Measurements from ENCODE around the gene NENF.
"Not testable (repeated sequence)": the region's sequence is repeated elsewhere in the genome, so short reads cannot be mapped to it uniquely, and the experiment has no call there.

Gene NENF

DNA sequence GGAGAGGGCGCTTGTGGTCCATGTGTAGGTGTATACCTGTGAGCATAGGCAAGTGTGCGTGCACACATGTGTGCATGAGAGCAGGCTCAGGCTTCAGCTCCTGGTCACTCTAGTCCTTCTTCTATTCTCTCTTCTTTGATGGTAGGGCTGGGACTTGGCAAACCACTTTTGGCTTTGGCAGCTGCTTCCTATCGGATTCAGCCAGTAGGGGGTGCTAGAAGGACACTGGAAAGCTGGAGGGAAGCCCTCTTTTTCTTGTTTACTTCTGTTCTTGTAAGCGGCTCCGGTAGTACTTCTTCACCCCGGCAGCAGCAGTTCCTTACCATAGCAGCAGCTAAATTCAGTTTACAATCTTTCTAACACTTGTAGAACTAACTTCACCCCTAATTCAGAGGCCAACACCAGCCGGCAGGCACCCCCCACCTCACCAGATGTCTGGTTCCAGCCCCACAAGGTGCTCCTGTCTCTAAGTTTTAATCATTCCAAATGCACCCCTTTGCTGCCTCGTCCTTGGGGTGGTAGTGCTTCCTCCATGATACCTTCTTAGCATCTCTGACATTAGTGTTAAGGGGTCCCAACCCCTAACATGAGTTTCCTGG, 25.1 kb downstream of the NENF start:
- FAIRE-seq (no peak), DNase-seq (ENCODE audit: low spot score) (peak; percentile 45)

DNA sequence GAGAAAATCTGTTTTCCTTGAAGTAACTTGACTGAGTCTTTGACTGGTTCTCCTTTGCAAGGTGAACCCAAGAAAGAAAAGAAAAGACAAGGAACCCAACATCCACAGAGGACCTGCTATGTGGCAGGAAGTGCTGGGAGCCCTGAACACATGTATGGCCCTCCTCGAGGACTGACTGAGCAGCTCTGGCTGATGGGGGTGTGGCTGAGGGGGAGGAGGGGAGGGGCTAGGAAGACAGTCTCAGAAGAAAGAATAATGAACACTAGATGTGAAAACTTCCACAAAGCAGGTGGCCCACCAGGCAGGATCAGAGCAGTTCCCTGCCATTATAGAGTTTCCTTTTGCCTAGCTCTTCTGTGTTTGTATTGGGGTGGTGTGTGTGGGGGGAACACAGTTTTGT, 26.1 kb downstream of the NENF start:
- FAIRE-seq (no peak), DNase-seq (ENCODE audit: low spot score) (no peak)

DNA sequence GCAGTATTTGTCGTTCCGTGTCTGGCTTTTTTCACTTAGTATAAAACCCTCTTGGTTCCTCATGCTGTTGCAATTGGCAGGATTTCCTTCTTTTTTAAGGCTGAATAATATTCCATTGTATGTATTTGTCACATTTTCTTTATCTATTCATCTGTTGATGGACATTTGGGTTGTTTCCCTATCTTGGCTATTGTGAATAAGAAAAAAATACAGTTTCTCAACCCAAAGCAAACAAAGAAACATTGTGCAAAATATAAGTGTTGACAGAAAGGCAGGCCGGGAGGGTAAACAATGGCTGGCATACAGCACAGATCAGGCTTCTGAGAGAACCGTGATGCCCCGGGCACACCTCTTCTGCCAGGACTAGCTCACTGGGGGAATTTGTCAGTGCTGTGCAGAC, 26.9 kb downstream of the NENF start:
- DNase-seq (ENCODE audit: low spot score) (no peak), FAIRE-seq (no peak)

DNA sequence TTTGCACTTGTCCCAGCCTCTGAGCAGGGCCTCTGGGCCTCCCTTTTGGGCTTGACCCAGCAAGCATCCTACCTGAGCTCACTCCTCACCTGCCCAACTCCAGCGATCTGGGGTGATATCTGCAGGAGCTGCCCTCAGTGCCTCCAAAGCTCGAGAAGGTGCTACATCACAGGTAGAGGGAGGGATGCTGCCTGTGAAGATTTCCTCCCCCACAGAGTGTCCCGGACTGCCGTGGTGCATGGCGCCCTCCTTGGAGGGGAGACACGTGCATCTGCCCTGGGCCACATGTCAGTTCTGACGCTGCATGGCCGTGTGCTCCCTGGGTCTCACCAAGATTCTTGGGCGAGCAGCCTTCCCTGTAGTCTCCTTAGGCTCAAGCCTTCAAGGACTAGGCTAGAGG, 27.7 kb downstream of the NENF start:
- FAIRE-seq, result no peak
- no peak for DNase-seq (ENCODE audit: low spot score)

DNA sequence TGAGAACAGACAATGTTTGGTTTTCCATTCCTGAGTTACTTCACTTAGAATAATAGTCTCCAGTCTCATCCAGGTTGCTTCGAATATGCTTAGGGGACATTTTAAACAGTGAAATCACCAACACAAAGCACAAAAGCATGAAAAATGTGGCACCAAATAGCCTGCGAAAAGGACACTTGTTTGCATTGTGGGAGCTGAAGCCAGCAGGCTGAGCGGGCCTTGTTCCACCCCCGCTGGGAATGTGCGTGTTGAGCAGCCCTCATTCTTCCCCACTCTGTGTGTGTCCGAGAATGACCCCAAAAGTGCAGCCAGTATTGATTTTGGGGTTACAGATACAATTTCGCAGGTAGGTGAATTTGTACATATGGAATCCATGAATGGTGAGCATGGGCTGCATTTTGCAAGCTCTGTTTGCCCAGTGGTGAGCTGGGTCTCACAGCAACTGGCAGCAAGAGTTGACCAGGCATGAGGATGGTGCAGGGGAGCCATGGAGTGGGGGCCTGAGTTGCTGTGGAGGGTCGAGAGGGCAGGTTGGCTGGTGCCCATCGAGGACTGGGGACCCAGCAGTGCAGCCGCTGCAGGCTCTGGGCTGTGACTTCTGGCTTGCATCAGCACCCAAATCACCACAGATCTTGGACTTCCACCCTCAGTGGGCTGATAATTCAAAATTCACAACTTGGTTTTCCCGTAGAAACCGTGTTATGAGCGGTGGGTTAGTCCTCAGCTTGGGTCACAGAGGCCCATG, 29.4 kb downstream of the NENF start:
- FAIRE-seq (no peak), DNase-seq (ENCODE audit: low spot score) (no peak)

DNA sequence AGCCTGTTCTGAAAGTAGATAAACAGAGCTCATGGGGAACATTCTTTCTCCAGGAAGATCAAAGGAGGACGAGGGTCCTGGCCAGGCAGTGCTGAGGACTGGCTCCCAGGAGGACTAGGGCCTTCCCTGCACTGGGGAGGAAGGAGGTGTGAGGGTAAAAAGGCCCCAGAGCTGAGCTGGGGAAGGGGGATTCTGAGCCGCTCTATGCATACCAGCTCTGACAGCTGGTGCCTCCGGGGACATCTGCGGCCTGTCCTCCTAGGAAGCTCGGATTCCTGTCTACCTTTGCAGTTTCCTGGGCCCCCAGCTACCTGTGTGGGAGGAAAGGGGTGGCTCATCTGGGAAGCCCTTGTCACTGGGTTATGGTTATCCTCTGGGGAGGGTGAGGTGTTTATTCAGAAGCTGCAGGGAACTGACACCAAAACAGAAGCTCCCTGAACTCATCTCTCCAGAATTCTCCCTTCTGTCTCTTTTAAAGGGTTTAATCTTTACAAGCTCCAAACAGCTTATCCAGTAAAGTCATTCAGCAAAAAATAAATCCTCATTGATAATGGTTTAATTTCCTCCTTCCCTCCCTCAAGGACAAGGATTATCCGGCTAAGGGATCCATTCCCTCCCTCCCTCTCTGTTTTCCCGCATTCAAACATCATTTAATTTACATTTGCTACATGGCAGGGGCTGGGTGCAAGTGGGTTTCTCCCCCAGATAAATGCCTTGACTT, 31.0 kb downstream of the NENF start:
- DNase-seq (ENCODE audit: low spot score) (no peak), FAIRE-seq (no peak)

DNA sequence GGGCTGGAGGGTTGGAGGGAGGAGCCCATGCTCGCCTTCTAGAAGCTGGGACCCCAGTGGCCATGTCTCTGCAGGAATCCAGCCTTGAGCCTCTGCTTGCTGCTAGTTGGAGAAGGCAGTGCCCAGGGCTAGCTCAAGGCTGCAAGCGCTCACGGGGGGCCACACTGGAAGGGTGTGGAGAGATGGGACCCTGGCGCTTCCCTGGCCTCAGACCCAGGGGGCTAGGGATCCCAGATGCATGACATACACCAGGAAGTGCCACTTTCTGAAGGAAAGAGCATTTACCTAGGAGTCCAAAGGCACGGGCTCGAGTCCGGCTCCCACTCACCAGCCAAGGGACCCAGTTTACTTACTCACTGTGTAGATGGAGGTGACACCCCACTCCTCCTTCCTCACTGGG, 32.6 kb downstream of the NENF start:
- FAIRE-seq (no peak), DNase-seq (ENCODE audit: low spot score) (no peak)

DNA sequence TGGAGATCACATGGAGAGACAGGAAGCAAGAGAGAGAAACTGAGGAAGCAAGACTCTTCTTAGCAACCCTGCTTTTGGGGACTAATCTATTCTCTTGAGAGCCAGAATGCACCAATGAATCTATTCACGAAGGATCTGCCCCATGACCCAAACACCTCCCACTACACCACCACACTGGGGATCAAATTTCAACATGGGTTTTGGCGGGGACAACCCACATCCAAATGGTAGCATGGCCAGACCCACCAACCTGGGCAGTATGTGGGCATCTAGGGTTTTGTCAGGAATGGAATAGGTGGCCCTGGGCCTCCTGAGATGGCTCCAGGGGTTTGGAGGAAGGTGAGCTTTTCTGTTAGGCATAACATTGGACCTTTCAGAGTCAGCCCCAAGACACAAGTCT, 33.7 kb downstream of the NENF start:
- DNase-seq (ENCODE audit: low spot score), result no peak
- no peak for FAIRE-seq

DNA sequence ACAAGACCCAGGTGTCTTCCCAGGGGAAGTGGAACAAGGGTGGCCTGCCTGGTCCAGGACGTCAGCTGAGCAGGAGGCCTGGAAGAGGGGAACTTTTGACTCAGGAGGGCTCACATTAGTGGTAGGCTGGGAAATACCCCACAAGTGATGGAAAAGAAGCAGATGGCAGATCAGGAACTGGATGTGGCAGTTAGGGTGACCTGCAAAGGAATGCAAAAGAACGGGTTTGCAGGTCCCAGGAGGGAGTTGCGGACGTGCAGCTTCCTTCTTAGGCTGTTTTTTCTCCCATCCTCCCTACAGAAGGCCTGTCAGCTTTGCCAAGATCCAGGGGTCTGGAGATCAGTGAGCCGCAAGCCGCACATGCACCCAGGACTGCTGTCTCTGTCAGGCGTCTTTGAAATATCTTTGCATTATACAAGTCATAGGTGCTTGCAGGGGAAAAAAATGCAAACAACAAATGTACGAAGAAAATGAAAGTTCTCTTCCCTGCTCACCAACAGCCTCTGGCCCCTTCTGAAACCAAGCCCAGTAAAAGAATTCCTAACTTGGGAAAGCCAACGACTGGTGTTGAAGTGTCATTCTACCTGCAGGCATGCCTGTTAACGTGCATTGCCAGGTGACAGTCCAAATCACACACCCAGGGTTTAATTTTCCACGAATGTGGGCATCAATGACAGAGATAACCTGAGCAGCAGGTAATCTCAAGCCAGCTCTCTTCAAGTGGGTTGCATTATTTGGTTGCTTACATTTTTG, 34.4 kb downstream of the NENF start:
- no peak for DNase-seq (ENCODE audit: low spot score)
- FAIRE-seq, result no peak

DNA sequence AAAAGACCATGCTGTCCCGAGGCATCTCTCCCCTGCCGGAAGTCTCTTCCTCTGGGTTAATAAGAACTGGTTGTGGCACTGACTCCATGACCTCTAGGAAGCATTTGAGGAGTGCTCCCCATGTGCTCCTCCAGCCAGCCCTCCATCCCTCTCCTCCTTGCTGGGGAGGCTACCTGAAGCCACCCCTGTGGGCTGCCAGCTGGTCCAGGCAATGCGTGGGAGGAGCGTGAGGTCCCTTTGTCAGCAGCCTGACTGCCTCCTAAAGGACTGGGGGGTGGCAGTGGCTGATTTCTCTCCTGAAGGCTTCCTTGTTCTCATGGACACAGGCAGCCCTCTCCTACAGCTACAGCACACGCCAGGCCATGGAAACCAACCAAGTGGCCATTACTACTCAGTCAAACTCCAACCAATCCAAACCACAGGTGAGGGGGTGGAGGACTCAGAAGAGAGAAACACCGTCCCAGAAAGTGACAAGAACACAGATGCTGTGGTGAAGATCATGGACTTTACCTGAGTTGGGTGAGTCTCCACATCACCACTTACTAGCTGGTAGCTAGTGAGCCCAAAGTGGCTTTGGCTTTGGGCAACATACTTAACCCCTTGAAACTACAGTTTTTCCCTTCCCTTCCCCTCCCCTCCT, 35.2 kb downstream of the NENF start:
- DNase-seq (ENCODE audit: low spot score) (no peak), FAIRE-seq (no peak)

DNA sequence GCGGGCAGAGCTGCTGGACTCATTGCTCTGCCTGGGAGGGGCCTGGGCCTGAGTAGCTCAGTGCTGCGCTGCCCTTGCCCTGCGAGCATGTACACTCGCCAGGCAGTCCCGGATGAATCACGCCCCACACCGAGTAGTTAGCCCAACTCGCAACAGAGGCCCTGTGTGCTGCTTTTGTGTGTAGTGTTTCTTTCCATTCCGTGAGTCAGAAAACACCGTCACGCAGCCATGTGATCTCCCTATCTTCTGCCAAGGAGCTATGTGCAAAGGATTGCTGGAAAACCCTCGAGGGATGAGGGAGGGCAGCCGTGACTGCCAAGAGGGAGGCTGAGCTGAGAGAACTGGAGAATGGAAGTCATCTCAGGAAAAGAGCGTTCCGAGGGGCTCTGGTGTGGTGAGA, 37.3 kb downstream of the NENF start:
- FAIRE-seq (peak; percentile 82), DNase-seq (ENCODE audit: low spot score) (peak; percentile 89)

DNA sequence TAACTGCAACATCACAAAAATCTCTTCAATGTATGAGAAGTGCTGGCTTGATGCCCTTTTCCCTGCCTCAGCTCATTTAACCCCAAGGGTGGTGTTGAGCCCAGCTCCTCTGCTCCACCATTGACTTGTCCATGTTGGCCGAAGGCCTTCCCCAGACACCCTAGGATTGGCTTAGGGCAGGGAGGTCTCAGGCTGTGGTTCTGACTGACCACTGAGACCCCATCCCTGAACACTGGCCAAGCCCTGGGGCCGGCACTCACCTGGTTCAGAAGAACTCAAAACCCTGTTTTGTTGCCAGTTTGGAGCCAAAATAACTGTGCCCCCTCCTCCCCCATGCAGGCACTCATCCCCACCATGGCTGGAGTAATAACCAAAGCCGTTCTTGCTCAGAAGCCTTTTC, 38.6 kb downstream of the NENF start:
- DNase-seq (ENCODE audit: low spot score), result no peak
- no peak for FAIRE-seq

DNA sequence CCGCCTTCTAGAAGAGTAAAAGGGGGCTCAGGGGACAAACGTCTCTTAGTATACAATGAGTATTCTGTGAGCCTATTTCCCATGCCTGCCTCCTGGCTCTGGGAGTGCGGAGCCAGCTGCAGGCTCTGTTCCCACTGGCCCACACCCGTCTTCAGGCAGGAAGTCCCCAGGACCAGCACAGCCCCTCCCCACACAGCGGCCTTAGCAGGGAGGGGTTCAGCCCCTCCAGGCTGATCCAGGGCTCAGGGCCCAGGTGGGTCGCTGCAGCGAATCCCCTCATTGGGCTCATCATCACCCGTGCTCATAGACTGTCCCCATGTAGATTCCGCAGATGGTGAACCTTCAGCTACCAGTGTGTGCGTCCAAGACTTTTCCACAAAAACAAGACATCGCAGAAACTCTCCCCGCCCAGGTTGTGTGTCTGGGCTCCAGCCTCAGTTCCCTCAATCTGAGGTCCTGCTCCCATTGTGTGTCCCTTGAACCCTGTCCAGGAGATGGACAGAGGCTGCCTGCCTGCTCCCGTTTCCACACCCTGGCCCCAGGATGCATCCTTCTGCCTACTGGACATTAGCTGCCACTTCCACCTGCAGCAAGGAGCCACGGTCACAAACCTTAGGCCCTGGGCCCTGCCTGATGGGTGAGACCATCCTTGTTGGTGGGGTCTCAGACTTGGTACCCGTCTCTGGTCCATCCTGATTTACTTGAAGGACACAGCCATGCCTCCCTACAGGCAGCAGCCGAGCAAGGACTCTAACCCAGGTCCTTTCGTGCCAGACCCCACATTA, 39.4 kb downstream of the NENF start:
- FAIRE-seq (no peak), DNase-seq (ENCODE audit: low spot score) (no peak)

DNA sequence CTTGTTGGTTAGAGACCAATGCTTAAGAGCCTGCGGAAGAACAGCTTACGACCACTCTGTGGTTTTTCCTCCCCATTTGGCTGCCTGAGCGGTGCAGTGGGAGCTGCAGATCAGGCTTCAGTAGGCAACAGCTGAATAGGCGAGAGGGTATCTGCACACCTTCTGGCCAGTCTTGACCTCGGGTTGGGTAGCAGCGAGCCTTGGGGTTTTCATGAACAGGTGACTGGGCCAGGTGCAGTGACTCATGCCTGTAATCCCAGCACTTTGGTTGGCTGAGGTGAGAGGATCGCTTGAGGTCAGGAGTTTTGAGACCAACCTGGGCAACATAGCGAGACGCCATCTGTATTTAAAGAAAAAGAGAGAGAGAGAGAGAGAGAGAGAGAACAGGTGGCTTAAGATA, 41.0 kb downstream of the NENF start:
- no peak for FAIRE-seq

DNA sequence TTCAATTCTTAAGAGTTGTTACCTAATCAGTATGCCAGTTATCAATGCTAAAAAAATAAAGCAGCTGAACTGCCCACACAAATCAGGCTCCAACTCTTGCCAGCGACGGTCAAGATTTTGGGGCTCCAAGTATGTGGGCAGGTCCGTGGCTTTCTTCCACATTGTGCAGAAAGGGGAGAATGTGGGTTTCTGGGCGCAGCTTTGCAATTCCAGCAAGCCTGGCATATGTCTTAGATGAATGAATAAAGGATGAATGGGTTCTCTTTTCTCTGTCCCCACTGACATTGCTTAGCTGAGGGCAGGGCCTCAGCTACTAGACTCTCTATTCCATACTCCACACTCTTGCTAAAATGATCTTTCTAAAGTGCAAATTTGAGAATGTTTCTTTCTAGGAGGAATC, 42.4 kb downstream of the NENF start:
- FAIRE-seq (no peak), DNase-seq (ENCODE audit: low spot score) (no peak)

More for the DNA sequence above, 41.0 kb downstream of the NENF start:
- no peak for DNase-seq (ENCODE audit: low spot score)

DNA sequence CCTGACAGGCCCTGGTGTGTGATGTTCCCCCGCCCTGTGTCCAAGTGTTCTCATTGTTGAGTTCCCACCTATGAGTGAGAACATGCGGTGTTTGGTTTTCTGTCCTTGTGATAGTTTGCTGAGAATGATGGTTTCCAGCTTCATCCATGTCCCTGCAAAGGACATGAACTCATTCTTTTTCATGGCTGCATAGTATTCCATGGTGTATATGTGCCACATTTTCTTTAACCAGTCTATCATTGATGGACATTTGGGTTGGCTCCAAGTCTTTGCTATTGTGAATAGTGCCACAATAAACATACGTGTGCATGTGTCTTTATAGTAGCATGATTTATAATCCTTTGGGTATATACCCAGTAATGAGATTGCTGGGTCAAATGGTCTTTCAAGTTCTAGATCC, 43.1 kb downstream of the NENF start:
- not testable (repeated sequence) for FAIRE-seq; DNase-seq (ENCODE audit: low spot score)

DNA sequence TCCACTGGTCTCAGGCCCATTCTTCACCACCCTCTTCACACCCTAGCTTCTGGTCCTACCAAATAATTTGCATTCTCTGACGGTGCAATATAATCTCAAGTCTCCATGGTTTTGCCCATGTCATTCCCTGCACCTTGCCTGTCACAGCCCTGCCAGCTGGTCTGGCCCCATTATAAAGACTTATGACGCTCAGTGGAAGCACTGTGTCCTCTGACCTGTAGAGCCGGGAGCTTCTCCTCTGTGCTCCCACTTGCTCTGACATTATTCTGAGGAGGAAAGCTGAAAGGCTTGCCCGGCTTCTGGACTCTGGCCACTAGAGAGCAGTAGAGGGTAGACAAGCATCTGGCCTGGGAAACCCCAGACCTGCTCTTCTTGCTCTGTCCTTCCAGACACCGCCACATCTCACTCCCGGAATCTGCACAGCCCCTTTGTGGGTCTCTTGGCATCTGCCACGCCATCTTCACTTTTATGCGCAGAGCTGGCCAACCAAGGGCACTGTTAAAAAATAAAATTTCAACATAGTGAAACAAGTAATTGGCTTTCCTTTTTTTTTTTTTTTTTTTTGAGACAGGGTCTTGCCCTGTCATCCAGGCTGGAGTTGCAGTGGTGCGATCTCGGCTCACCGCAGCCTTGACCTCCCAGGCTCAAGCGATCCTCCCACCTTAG, 44.4 kb downstream of the NENF start:
- FAIRE-seq (peak; percentile 47), DNase-seq (ENCODE audit: low spot score) (peak; percentile 78)

DNA sequence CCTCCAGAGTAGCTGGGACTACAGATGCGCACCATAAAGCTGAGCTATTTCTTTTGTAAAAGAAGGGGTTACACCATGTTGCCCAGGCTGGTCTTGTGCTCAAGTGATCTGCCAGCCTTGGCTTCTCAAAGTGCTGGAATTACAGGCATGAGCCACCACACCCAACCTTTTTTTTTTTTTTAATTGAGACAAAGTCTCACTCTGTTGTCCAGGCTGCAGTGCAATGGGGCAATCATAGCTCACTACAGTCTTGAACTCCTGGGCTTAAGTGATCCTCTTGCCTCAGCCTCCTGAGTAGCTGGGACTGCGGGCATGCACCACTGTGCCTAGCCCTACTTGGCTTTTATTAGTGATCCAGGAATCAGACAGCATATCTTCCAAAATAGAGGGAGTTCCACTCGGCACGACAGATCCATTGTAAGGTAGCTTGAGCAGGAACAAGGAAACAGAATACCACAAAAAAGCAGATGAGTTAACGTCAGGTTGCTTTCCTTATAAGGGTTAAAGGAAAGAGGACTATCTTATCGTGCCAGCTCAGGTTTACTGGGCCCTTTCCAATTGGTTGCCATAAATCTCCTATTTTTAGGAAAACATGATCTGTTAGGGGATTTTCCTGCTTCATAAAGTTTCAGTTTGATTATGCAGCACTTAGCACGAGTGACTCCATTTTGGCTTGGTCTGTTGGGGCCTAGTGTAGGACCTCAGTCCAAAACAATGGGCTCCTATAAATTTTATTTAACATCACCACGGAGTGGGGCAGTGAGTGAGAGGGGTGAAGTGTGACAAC, 45.2 kb downstream of the NENF start:
- no peak for DNase-seq (ENCODE audit: low spot score)
- no peak for FAIRE-seq

DNA sequence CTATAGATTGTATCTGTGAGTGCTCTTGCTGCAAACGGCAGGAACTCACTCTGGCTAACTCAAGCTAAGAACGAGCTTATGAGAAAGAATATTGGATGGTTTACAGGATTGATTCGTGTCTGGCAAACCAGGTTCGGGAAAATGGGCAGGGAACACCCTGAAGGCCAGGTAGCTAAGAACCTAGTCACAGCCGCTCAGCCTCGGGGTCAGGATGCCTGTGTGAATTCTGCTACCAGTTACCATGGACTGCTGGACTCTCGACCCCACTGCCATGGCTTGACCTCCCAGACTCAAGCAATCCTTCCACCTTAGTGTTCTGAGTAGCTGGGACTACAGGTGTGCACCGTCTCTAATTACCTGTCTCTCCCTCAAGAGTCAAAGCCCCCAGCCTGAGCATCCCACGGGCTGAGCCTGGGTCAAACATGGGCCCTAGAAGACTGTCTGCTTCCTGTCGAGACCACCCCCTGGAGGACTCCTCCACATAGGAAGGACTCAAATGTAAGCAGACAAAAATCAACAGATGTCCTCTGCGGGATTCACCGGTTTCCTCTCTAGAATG, 45.8 kb downstream of the NENF start:
- DNase-seq (ENCODE audit: low spot score) (no peak), FAIRE-seq (no peak)
